Limb (tissue), 2 donors: ENCODE results near the gene MANF.

Source experiments
- DNase-seq, 2 donors: peaks; one replicate each; pipeline ENCODE4 v3.0.0-alpha.2; 2016; ENCODE audit errors: extremely low spot score in 2 of 2

The MANF gene

DNA sequence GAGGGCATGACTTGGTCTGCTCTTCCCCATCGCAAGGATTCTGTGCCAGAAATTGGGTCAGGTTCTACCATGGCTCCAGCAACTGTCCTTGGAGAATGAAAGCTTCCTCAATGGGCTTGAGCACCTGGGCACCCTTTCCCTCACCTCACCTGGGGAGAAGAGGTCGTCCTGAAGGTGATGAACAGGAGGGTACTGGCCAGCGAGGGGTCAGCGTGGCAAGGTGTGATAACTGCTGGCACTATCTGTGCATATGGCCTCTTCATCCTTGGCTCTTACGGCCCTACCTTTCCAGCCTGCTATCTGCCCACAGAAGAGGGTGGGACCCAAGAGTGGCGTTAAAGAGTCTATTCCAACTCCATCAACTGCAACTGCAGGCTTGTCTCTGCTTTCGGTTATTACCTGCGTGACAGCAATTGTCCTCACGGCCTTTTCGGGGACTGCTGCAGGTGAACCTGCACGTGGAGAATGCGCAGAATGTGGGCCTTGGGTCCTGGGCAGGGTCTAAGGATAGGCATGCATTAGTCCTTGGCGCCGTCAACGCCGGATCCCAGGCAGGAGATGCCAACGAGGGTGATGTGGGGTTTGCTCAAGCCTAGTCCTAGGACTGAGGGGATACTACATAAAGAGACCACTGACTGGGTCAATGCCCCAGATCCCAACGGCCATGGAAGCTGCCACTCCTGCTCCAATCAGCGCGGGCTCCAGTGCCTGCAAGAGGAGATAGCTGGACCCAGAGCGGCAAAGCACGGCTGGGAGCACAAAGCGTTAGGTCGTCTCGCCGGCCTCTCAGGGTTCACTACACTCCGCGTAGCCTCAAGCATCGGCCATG is 5.4 kb downstream of the MANF start:
- no peak for DNase-seq

DNA sequence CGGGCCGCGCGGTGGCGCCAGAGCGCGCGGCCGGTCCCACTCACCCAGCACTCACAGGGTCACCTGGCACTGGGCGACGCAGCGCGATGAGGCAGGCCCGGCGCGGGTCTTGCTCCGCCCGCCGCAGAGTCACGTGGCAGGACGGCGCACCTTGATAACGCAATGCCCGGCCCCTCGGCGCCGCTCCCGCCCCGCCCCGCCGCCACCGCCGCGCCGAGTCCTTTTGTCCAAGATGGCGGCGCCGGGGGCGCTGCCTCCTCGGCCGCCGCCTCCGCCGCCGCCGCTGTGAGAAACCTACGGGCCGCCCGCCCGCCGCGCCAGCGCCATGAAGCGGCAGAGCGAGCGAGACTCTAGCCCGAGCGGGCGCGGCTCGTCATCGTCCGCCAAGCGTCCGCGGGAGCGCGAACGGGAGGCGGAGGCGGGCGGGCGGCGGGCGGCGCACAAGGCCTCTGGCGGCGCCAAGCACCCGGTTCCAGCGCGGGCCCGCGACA is 6.0 kb downstream of the MANF start, which contains the start of gene RBM15B:
Gene RBM15B (plus strand): TSS at position 211 of the 491 bp plus-strand sequence. CDS start 115 bp downstream, at position 326.
- DNase-seq: peak; percentile 95 to 98

DNA sequence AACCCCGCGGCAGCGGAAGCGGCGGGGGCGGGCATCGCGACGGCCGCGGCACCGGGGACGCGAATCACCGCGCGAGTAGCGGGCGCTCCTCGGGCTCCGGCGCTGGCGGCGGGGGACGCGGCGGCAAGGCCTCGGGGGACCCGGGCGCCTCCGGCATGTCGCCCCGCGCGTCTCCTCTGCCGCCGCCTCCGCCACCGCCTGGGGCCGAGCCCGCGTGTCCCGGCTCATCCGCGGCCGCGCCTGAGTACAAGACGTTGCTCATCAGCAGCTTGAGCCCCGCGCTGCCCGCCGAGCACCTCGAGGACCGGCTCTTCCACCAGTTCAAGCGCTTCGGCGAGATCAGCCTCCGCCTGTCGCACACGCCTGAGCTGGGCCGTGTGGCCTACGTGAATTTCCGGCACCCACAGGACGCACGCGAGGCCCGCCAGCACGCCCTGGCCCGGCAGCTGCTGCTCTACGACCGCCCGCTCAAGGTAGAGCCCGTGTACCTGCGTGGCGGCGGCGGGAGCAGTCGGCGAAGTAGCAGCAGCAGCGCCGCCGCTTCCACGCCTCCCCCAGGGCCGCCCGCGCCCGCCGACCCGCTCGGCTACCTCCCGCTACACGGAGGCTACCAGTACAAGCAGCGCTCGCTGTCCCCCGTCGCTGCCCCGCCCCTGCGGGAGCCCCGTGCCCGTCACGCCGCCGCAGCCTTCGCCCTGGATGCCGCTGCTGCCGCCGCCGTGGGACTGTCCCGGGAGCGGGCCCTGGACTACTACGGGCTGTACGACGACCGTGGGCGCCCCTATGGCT is 6.7 kb downstream of the MANF start:
- peak in 1 of 2 donors; percentile 73 for DNase-seq

DNA sequence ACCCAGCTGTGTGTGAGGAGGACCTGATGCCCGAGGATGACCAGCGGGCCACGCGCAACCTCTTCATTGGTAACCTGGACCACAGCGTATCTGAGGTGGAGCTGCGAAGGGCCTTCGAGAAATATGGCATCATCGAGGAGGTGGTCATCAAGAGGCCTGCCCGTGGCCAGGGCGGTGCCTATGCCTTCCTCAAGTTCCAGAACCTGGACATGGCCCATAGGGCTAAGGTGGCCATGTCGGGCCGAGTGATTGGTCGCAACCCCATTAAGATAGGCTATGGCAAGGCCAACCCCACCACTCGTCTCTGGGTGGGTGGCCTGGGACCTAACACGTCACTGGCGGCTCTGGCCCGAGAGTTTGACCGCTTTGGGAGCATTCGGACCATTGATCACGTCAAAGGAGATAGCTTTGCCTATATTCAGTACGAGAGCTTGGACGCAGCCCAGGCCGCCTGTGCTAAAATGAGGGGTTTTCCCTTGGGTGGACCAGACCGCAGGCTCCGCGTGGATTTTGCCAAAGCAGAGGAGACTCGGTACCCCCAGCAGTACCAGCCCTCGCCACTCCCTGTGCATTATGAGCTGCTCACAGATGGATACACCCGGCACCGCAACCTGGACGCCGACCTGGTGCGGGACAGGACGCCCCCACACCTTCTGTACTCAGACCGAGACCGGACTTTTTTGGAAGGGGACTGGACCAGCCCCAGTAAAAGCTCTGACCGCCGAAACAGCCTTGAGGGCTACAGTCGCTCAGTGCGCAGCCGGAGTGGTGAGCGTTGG is 7.5 kb downstream of the MANF start:
- no peak for DNase-seq

DNA sequence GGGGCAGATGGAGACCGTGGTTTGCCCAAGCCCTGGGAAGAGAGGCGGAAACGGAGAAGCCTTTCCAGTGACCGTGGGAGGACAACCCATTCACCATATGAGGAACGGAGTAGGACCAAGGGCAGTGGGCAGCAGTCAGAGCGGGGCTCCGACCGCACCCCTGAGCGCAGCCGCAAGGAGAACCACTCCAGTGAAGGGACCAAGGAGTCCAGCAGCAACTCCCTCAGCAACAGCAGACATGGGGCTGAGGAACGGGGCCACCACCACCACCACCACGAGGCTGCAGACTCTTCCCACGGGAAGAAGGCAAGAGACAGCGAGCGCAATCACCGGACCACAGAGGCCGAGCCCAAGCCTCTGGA is 8.0 kb downstream of the MANF start:
- DNase-seq: no peak

DNA sequence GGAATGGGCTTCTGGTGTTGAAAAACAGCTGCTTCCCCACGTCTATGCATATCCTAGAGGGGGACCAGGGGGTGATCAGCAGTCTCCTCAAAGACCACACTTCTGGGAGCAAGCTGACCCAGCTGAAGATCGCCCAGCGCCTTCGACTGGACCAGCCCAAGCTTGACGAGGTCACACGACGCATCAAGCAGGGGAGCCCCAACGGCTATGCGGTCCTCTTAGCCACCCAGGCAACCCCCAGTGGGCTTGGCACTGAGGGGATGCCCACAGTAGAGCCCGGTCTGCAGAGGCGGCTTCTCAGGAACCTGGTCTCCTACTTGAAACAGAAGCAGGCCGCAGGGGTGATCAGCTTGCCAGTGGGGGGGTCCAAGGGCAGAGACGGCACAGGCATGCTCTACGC is 8.5 kb downstream of the MANF start:
- no peak for DNase-seq

DNA sequence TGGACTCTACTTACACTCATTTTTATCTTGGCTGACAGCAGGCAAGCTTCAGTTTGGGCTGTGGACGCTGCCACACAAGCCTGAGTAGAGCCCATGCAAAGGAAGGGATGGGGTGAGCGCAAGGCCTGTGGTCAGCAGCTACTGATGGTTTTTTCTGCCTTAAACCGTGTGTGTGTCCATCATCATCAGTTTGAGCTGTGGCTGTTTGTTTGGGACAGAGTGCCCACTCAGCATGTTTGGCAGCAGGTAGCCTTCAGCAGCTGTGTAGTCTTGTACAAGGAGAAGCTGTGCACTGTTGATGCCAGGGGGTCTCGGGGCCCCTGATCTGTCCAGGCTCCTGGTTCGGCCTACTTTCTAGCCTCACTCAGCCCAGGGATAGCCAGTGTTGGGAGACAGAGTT is 9.4 kb downstream of the MANF start:
- DNase-seq: no peak

DNA sequence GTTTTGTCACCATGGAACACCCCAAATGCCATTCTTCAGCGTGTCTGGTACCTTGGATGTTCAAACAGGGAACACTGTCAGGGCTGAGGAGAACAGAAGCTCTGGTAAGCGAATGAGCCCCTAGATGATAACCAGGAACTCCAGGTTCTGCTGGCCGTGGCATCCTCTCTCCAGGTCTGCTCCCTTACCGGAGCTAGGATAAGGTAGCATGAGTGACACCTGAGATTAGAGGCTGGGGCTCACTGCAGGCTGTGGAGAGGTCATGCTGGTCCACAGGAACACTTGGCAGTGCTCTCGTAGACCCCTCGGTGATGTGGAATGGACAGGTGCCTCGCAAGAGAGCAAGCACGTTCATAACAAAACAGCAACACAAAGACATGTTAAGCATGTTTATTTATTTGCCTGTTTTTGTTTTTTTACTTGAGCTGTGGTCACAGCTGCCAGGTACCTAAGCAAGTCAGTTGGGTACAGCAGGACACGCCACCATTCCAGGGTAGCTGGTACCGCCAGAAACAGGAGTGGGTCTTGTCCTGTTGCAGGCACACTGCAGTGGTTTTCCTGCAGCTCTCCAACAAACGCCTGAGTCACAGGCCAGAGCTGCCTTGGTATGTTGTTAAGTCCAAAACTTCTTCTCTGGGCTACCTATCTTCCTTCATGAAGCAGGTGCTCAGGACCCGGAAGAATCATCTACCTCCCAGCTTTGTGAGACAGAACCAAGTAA is 10.6 kb downstream of the MANF start:
- no peak for DNase-seq

DNA sequence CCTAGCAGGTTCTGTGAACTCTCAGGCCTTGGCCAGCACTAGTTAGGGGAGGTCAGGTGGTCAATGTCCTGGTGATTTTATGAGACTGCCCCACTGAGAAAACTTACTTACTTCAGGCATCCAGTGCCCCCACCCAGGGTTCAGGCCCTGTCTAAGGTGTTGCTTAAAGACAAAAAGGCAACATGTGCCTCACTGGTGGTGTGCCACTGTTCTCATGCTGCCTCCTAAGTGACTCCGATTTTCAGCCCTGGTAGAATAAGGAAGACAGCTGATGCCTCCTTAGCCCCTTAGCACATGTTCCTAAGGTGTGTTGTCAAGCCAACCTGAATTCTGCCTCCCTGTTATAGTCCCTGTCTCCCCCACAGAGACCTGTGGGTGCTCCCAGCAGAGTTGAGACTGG is 11.3 kb downstream of the MANF start:
- DNase-seq: no peak

DNA sequence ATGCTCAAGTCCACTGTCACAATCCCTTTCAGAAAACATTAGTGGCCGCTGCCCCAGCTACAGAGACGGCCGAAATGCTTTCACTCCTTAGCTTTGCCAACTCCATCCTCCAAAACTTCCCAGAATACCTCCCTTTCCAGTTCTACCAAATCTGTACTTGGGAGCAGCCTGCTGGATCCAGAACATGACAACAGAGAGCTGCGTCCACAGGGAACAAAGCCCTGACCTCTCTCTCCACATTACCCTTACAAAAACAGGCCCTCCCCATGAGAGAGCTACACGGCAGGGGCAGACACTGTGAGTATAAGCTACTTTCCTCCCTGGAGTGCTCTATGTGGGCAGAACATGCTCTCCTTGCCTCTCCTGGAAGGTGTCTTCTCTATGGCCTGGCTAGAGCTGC is 12.3 kb downstream of the MANF start:
- no peak for DNase-seq

DNA sequence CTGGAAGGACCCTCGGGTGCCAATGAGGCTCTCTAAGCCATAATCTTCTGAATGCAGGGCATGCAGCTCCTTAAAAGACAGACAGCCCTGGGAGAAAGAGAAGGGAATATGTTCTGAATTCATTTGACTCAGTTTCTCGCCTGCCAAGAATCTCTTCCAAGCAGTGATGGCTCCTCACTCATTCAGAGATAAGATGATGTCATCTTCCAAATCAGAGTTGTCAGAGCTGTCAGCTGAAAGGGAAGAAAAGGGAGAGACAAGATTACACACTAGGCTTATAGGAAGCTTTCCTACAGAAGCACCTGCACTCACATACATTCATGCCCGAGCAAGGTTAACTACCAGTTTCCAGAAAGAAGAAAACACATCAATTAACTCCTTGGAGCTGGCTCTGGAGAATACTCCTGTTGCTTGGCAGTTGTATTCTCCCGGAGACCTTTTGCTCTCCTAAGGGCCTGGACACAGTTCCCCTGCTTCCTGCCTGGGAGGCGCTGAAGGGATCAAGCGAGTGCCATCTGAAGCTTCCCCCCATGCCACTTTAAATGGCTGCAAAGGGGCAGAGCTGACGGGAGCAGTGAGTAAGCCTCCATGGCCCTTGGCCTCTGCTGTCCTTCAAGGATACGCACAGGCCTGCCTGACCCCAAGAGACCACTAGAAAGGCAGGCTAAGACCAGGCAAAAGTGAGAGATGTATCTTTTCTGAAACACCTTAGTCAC is 13.7 kb downstream of the MANF start:
- no peak for DNase-seq

DNA sequence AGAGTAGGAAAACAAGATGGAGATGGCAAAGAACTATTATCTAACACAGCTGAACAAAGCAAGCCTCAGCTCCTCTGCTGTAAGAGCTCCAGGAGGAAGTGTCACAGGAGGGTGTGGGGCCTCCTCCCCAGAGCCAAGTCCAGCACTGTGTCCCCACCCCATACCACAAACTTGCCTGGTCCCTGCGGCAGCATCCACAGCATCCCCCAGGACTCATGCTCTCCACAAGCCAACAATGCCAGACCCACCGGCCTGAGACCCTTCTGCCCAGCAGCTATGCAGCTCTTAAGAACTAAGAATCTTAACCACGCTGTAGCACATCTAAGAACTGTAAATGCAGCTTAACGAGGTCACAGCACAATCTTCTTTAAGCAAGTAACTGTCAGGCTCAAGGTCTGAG is 15.1 kb downstream of the MANF start:
- DNase-seq: no peak

DNA sequence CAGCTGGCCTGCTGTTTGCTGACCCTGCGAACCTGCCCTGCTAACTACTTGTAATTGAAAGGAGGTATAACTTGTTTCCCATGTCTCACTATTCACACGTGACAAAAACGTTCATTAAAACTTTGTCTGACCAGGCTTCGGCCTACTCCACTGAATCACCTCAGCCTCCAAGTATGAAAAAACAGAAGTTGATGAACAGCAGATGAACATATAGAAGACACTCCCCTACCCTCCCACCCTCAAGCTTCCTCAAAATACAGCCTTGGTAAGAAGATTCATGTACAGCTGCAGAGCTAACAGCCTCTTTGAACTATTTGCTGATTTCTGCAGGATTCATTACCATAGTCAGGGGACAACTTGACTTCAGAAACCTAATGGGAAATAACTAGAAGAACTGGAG is 16.6 kb downstream of the MANF start:
- DNase-seq: no peak

DNA sequence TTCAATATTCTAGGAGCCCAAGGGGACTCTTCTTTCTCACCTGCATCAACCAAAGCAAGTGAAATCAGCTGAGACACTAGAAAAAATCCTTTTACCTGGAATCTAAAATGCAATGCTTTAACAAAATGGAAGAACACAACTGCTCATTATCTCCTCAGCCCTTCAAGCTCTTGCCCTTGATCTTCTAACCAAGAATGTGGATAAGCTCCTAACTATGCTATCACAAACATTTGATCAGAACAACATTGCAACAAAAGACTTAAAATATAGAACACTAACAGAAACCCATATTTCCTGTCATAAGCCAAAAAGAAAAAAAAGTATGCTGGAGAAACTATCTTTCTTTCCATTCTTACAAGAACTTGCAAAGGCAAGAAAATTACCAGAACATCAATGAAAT is 18.6 kb downstream of the MANF start:
- DNase-seq: no peak

DNA sequence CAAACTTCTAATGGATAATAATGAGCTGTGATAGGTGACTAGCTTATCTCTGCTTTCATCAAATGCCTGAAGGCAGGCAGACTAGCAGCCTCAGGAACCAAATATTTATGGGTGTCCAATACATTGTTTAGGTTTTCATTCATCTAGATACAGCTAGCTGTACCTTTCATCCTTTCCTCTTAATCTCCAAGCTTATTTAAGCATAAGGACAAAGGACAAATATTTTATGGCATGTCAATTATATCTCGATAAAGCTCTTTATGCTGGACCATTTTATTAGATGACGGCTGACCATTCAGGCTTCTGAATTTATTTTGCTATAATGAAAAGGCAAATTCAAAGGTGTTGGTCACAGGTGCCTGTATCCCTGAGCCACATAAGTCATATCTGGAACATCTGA is 22.9 kb downstream of the MANF start:
- DNase-seq: no peak

DNA sequence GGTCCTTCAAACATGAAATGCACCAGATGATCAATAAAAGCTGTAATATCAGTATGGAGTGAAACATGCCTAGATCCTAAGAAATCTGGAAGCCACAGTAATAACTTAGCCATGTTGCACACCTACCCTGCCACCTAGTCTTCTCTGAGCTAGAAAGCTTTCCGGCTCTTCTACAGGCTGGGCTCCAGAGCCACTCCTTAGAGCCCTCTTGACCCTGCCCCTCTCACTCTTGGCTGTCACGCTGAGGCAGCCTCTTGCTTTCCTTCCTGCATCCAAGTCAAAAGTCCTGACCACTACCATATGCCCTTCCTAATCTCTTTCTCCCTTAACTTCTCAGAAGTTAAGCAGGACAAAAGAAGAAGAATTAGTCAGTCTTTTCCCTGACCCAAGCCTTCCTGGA is 23.7 kb downstream of the MANF start:
- DNase-seq: no peak

DNA sequence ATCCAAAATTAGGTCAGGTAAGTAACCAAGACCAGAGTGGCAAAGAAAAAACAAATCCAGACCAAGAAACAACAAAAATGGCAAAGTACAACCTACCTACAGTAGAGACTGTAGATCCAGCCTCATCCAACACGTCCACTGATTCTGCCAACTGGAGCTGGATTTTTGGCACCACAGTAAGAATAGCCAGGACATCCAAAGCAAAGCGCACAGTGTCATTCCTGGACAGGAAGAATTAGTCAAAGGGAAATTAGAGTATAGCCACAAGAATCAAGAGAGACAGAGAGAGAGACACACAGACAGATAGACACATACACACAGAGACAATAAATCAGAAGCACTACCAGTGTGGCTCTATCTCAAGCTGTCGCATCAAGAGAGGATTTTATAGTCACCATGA is 37.1 kb downstream of the MANF start:
- no peak for DNase-seq

DNA sequence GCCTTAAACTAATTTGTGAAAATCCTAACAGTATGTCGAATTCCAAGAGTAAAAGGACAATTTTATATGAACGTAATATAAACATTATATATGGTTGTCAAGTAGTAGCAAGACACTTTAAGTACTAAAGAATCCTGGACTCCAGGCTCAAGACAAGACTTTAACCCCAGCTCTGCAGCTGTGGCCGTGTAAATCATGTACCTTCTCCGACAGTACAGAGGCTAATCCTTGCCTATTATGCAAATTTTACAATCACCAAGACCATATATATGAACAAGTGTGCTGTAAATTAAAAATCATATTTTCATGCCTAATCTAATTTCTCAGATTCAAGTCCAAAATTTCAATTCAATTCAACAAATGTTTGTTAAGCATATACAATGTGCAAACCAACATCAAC is 41.8 kb downstream of the MANF start:
- no peak for DNase-seq

DNA sequence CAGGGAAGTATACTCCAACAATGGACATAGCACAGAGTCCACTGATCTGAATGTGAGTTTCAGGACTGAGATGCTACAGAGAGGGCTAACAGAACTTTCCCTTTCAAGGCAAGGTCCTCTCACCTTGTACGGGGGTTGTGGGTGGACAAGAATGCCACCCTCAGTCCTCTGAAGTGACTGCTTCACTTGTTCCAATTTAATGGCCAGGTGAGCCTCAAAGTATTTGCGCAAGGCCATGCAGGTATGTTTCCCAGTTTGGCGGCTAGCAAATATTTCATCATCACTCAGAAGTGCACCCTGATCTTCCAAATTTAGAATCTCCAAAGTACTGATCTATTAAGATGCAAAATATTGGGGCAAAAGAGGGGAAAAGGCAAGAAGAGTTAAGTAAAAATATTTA is 44.0 kb downstream of the MANF start:
- no peak for DNase-seq

DNA sequence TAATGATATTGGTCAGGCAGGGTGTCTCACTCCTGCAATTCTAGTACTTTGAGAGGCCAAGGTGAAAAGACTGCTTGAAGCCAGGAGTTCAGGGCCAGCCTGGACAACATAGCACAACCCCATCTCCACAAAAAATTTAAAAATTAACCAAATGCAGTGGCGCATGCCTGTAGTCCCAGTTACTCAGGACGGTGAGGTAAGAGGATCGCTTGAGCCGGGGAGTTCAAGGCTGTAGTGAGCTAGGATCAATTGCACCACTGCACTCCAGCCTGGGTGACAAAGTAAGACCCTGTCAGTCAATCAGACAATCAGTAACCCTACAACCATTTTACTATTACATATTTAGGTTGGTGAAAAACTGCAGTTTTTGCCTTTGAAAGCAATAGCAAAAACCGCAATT is 49.0 kb downstream of the MANF start:
- no peak for DNase-seq
